GM19438 (cell line): ENCODE data around the gene DCTD.

Source experiments
- ATAC-seq: cut with Tn5 transposase; IDR thresholded peaks from one replicate; pipeline ENCODE4 v1.9.1; 2021; ENCODE audit warnings: low read depth; ENCODE audit not compliant: unreplicated experiment

Gene DCTD

GRCh38 chr4:182874797-182875345 is 42.3 kb downstream of the DCTD start:
- ATAC-seq: no peak

DNA sequence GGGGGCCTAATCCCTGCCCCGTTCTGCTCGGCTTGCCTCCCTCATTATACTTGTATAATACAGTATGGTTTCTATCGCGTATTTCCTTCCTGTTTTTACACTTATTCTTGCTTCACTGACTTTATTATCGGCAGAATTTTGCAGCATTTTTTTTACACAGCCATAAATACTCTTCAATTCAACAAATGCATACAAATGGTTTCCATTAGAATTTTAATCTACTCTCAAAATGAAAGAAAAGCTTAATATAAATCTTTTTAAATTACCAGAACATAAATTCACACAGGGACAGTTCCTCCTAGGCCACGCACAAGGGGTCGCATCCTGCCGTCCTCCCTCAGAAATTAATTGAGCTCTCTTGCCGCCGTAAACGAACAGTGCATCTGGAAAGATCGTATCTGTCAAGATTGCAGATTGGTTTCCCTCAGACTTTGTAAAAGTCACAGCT is 42.9 kb downstream of the DCTD start:
- ATAC-seq: no peak

- no peak for ATAC-seq
These were observed 43.5 kb downstream of the DCTD start for GRCh38 chr4:182873726-182874125.

DNA sequence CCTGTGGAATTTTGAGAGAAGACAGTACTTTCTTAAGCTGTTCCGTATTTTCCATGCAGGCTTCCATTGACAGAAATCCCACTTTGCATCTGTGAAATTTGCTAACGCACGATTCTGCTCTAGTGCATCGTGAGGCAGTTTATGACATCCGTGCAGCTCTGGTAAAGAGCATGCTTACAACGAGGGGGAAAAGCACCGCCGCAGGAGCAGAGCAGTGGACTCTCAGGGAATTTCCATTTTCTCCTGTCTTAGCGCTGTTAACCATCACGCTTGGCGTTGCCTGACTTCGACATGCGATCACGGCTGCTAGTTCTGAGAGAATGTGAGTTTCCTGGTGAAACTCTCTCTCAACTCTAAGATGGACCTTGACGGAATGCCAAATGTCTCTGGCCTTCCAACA is 43.9 kb downstream of the DCTD start:
- ATAC-seq: no peak

- ATAC-seq: no peak
These were observed 44.3 kb downstream of the DCTD start for GRCh38 chr4:182872886-182873285.

GRCh38 chr4:182871616-182872015 is 45.6 kb downstream of the DCTD start:
- no peak for ATAC-seq

DNA sequence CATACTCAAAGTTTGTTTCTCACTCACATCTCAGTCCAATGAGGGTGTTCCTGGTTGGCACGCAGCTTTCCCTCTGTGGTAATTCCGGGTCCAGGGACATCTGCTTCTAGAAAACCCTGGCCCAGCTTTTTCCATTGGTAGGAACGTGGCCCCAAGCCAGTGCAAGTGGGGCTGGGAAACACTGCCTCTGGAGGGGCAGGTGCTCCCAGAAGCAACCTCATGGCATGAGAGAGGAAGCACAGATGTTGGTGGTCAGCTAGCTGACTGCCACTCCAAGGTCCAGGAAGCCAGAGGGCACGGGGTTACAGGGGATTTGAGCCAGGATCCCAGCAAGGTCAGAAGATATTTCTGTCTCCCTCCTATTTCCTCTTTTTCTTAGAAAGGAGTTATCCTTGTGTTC is 47.5 kb downstream of the DCTD start:
- no peak for ATAC-seq

DNA sequence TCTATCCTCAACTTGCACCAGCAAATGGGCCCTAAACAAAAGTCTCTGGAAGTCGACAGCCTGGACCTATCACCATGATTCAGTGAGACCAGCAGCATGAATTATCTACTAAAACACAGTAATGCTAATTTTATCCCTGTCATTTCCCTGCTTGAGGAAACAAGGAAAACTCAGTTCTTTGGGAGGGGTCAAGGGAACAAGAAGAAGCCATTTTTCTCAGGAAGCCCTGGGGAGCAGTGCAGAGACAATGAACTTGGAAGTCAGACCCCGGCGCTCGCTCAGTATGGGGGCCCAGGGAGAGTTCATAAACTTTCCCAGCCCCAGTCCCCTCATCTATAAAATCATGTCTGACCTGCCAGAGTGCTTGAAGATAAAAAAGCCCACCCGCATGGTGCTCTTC is 50.4 kb downstream of the DCTD start:
- no peak for ATAC-seq

- ATAC-seq: no peak
These were observed 53.7 kb downstream of the DCTD start for GRCh38 chr4:182863501-182863900.

DNA sequence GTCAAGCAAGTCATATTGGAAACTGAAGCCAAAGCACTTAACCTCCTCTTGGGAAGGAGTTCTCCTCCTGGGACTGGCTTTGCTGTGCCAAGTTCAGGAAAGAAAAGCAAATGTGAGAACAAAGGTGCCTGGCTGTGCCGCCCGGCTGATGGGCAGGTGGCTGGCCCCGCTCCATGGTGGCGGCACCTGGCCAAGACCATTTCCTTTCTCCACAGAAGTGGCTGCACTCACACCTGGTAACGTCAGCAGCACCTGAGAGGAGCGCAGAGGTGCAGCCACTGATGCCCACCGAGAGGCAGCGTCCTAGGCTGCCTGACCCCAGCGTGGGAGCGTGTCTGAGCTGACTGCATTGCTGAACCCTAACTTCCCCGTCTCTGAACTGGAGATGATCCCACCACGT is 54.3 kb downstream of the DCTD start:
- no peak for ATAC-seq

- ATAC-seq: no peak
These were observed 54.9 kb downstream of the DCTD start for GRCh38 chr4:182862141-182862875.

GRCh38 chr4:182861346-182861745 is 55.8 kb downstream of the DCTD start:
- ATAC-seq: no peak

DNA sequence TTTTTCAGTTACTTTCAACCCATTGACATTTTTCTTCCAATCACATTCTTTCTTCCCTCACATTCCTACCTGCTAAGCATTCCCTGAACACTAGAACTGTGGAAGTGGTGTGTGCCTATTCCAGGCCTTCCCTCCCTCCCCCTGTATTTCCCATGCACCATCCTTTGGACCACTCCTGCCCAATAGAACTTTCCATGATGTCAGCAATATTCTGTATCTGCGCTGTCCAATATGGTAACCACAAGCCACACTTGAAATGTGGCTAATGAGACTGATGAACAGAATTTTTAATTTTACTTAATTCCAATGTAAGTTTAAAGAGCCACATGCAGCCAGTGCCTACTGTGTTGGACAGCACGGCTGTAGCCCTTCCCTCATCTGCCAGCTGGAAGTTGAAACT is 57.5 kb downstream of the DCTD start:
- no peak for ATAC-seq

DNA sequence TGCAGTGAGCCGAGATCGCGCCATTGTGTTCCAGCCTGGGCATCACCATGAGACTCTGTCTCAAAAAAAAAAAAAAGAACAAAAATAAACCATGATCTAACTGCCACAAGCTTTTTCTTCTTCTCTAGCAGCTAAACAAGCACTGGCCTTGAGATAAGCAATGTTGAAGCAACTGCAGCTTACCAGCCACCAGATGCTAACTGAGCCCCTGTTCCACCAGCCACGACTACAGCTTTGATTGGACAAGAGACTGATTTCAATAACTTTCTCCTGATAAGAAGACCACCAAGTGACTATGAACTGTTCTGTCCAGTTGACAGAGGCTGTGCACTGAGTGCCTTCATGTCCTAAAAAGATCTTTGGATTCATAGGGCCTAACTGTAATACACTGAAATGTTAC is 58.5 kb downstream of the DCTD start:
- no peak for ATAC-seq

DNA sequence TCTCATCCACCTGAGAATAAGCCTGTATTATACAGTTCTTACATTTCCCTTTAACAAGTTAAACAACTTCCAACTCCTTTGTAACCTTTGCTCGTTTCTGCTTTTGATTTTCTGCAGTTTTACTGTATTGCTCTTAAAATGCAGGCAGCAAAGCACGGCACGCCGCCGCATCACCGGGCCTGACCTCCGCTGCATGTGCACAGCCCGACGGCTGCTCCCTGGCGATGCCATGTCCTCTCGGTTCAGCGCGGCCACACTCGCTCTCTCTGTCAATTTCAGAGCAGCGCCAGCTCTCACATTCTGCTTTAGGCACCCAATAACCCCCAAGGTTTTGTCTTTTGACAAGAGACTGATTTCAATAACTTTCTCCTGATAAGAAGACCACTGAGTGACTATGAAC is 60.3 kb downstream of the DCTD start:
- ATAC-seq: no peak

- no peak for ATAC-seq
These were observed 61.3 kb downstream of the DCTD start for GRCh38 chr4:182855877-182856276.

GRCh38 chr4:182855312-182855711 is 61.9 kb downstream of the DCTD start:
- ATAC-seq: no peak

- no peak for ATAC-seq
These were observed 62.7 kb downstream of the DCTD start for GRCh38 chr4:182854466-182854865.

DNA sequence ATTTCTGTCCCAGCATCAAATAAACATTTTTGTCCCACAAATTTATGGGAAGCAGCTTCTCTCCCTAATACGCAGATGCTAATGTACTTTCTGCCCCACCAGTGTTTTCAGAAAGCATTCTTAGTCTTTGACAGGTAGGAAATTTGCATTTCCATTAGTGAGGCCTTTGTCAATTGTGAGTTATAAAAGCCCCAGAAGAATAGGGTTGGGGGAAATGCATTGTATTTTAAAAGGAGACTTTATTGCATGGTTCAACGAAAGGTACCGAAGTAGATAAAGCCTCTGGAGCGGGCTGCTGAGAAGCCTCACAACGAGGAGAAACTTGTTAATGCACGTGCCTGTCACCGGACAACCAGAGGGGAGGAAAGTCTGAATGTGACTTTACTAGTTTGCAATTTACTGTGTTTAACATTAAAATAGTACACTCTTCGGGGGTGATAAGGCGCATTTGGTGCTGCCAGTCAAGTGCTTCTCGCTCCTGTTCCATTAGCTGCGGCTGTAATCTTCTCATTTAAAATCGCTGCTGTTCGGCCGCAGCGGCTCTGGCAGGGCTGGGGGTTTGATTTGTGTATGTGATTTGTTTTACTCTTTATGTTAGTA is 63.4 kb downstream of the DCTD start:
- ATAC-seq: no peak

DNA sequence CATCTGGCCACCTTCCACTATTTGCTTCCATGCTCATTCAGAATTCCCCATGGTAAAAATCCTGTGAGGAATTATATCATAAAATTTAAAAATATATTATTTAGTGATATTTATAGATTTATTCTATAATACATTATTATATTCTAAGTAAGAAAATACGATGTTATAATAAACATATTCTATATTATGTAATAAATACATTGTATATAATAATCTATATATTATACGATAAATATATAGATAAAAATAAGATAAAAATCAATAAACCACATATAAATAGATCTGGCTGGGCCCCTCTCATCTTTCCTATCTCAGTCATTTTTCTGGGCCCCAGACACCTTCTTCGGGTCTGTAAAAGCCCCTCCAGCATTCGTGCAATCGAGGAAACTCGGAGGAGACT is 68.5 kb downstream of the DCTD start:
- no peak for ATAC-seq

GRCh38 chr4:182847576-182848450 is 69.4 kb downstream of the DCTD start:
- no peak for ATAC-seq
